Astrocyte (in vitro differentiated cells and primary cell): ENCODE results near the gene CBX8. TPM values are rescaled to one million over a fixed set of nuclear protein-coding genes. Genes with fewer than 3 reads are reported as not detected.

ENCODE experiments used
- DNase-seq: peaks from one replicate; pipeline ENCODE4 v3.0.0-alpha.2; 2010; ENCODE audit warnings: low read depth
- FAIRE-seq: peaks from 2 replicates; lab custom pipeline; 2011; peaks lifted over from hg19 to GRCh38; lab: Jason Lieb, UNC
- H2AFZ ChIP-seq: 2 replicates; pipeline ENCODE4 v1.6.0; 2012; ENCODE audit warnings: low read depth, low read length, inconsistent platforms
- H3K27ac ChIP-seq: 2 replicates; pipeline ENCODE4 v1.5.1; 2011; ENCODE audit warnings: low read depth, low read length, inconsistent platforms
- H3K27me3 ChIP-seq: 2 replicates; pipeline ENCODE4 v1.6.0; 2011; ENCODE audit warnings: low read length, inconsistent platforms; ENCODE audit not compliant: insufficient read depth
- H3K36me3 ChIP-seq: 2 replicates; pipeline ENCODE4 v1.5.1; 2011; ENCODE audit warnings: low read length, inconsistent platforms; ENCODE audit not compliant: insufficient read depth
- H3K4me1 ChIP-seq: 2 replicates; pipeline ENCODE4 v1.5.1; 2011; ENCODE audit warnings: low read length, inconsistent platforms; ENCODE audit not compliant: insufficient read depth
- H3K4me2 ChIP-seq: 2 replicates; pipeline ENCODE4 v1.6.0; 2012; ENCODE audit warnings: low read length, inconsistent platforms
- H3K4me3 ChIP-seq: 2 replicates; pipeline ENCODE4 v1.5.1; 2011; ENCODE audit warnings: low read depth, mild to moderate bottlenecking, low read length, inconsistent platforms; ENCODE audit not compliant: insufficient read depth
- H3K79me2 ChIP-seq: 2 replicates; pipeline ENCODE4 v1.6.0; 2012; ENCODE audit warnings: mild to moderate bottlenecking, low read length, inconsistent platforms; ENCODE audit not compliant: insufficient read depth
- H3K9ac ChIP-seq: 2 replicates; pipeline ENCODE4 v1.6.0; 2012; ENCODE audit warnings: mild to moderate bottlenecking, low read length, inconsistent platforms
- H3K9me3 ChIP-seq: 2 replicates; pipeline ENCODE4 v1.5.1; 2012; ENCODE audit warnings: low read depth, mild to moderate bottlenecking, low read length, inconsistent platforms; ENCODE audit not compliant: insufficient read depth
- H4K20me1 ChIP-seq: 2 replicates; pipeline ENCODE4 v1.6.0; 2012; ENCODE audit warnings: low read length, inconsistent platforms; ENCODE audit not compliant: insufficient read depth
- H3K27ac Mint-ChIP-seq: one replicate; pipeline ENCODE4 v1.8.0; 2021; ENCODE audit warnings: mild to moderate bottlenecking, mixed read lengths; ENCODE audit not compliant: unreplicated experiment
- H3K27me3 Mint-ChIP-seq: one replicate; pipeline ENCODE4 v1.8.0; 2021; ENCODE audit warnings: low read depth, mixed read lengths; ENCODE audit not compliant: unreplicated experiment
- H3K36me3 Mint-ChIP-seq: one replicate; pipeline ENCODE4 v1.8.0; 2021; ENCODE audit warnings: low read depth, mixed read lengths; ENCODE audit not compliant: unreplicated experiment
- H3K4me1 Mint-ChIP-seq: one replicate; pipeline ENCODE4 v1.8.0; 2021; ENCODE audit warnings: low read depth, mixed read lengths; ENCODE audit not compliant: unreplicated experiment
- H3K4me3 Mint-ChIP-seq: one replicate; pipeline ENCODE4 v1.8.0; 2021; ENCODE audit warnings: mild to moderate bottlenecking, moderate library complexity, mixed read lengths; ENCODE audit not compliant: unreplicated experiment
- H3K9me3 Mint-ChIP-seq: one replicate; pipeline ENCODE4 v1.8.0; 2021; ENCODE audit warnings: mild to moderate bottlenecking, mixed read lengths; ENCODE audit not compliant: unreplicated experiment
- CTCF ChIP-seq: IDR thresholded peaks from 2 replicates; pipeline ENCODE4 v1.5.1; 2011; ENCODE audit warnings: low read depth, mild to moderate bottlenecking, inconsistent platforms, low read length, moderate library complexity; ENCODE audit not compliant: insufficient read depth
- EZH2 ChIP-seq: IDR thresholded peaks from 2 replicates; pipeline ENCODE4 v1.6.1; 2012; ENCODE audit warnings: mild to moderate bottlenecking, low read length, inconsistent platforms; ENCODE audit not compliant: insufficient read depth
- total RNA-seq: library from RNA; stranded (reverse); gene quantifications from 2 replicates; pipeline ENCODE4 v1.2.1, GENCODE V29; 2021

The CBX8 gene
- total RNA-seq, 1 donor from 2014 or later: 3.4 TPM

GRCh38 chr17:79801156-79802038 lies 4.5 kb upstream of the CBX8 start:
- no peak overlapping the region for H3K4me3 Mint-ChIP-seq
- Histone ChIP-seq H3K4me2 (peak overlapping the region; percentile 70), H3K36me3 (no peaks in the 10 kb centered on the region), H3K79me2 (peaks cover under 1% of the 10 kb centered on the region), H3K4me1 (peaks cover 31% of the 10 kb centered on the region), H3K27me3 (peaks cover 84% of the 10 kb centered on the region), H2AFZ (peak overlapping the region; percentile 18), H3K9me3 (peaks cover 14% of the 10 kb centered on the region), H4K20me1 (peaks cover 13% of the 10 kb centered on the region), H3K27ac (no peak overlapping the region), H3K4me3 (no peak overlapping the region), H3K9ac (no peak overlapping the region)
- H3K27me3 Mint-ChIP-seq: peaks cover 57% of the 10 kb centered on the region
- H3K9me3 Mint-ChIP-seq: peaks cover 27% of the 10 kb centered on the region
- DNase-seq (no peak), FAIRE-seq (no peak)
- no peaks in the 10 kb centered on the region for H3K4me1 Mint-ChIP-seq
- TF ChIP-seq EZH2 (peak; percentile 70), CTCF (no peak)
- H3K36me3 Mint-ChIP-seq: no peaks in the 10 kb centered on the region
- H3K27ac Mint-ChIP-seq: peak overlapping the region; percentile 80

GRCh38 chr17:79800325-79801155 lies 3.7 kb upstream of the CBX8 start:
- Histone ChIP-seq H3K9me3 (peaks cover 14% of the 10 kb centered on the region), H3K9ac (no peak overlapping the region), H3K36me3 (no peaks in the 10 kb centered on the region), H3K79me2 (peaks cover 6% of the 10 kb centered on the region), H2AFZ (peak overlapping the region; percentile 18), H3K27me3 (peaks cover 76% of the 10 kb centered on the region), H3K4me2 (peak overlapping the region; percentile 70), H3K27ac (no peak overlapping the region), H4K20me1 (peaks cover 21% of the 10 kb centered on the region), H3K4me1 (peaks cover 39% of the 10 kb centered on the region), H3K4me3 (no peak overlapping the region)
- FAIRE-seq (no peak), DNase-seq (peak; percentile 30)
- peaks cover 27% of the 10 kb centered on the region for H3K9me3 Mint-ChIP-seq
- TF ChIP-seq EZH2: peak; percentile 89
- no peak for TF ChIP-seq CTCF
- peaks cover 2% of the 10 kb centered on the region for H3K36me3 Mint-ChIP-seq
- no peaks in the 10 kb centered on the region for H3K4me1 Mint-ChIP-seq
- H3K4me3 Mint-ChIP-seq: no peak overlapping the region
- peak overlapping the region; percentile 62 for H3K27ac Mint-ChIP-seq
- peaks cover 56% of the 10 kb centered on the region for H3K27me3 Mint-ChIP-seq
